ENCODE data around the gene WDR27.
"Not testable (repeated sequence)": the region's sequence is repeated elsewhere in the genome, so short reads cannot be mapped to it uniquely, and the experiment has no call there.

WDR27 gene

DNA sequence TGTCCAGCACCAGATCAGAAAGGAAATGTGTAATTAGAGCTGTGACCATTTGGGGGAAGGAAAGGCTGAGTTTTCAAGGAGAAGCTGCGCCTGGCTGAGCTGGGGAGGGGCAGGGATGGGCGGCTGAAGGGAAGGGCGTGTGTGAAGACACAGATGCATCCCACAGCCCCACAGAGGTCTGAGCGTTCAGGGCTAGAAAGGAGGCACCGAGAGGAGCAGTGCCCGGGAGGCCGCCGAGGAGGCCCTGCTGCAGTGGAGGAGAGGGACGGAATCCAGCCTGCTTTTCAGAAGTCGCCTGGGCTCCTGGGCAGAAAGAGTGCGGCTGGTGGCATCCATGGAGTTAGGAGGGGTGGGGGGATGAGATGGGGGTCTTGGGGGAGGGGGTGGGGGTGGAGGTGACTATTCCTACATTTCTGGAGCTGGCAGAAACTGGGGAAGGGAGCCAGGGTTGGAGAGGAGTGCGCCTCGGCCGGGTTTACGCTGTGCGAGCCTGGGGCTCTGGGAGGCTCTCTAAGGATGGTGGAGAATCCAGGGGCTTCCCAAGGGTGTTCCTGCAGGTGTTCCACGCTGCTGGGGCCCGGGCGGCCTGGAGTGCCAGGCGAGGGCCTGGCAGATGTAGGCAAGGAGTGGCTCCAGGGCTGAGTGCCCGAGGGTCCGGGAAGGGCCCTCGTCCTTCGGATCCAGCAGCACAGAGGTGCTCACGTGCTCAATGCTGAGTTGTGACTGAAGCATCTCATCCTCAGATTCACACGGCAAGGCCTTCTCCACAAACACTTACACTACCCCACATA, 41.8 kb downstream of the WDR27 start:
- DNase-seq, result no peak

- DNase-seq, result no peak
Measured at GRCh38 chr6:169657284-169657610, 44.6 kb downstream of the WDR27 start.

DNA sequence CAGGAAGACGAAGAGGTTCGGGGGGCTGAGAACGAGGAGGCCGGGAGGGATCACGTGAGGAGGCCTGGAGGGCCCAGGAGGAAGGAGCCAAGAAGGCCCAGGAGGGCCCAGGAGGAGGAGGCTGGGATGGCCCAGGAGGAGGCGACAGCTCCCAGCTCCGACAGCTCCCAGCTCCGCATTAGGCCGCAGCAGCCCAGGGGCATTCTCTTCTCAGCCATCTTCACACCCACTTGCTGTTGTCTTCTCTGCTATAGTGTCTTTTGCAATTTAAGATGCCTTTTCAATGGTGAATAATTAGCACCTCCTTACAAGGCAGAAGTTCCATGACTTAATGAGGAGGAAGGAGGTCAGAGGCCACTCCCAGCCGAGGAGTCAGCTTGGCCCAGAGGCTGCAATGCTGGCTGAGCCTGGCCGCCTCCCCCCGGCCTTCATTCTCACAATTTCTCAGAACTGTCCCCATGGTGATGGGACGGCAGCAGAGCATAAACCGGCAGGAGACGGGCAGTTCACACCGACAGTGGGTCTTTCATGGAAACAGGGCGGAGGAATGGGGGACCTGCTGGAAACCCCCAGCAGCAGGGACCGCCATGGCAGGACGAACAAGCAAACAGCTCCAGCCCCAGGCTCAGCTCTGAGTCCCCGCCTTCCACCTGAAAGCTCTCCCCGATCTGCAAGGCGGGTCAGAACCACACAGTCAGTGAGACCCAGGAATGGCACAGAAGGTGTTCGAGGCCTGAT, 45.1 kb downstream of the WDR27 start:
- DNase-seq, result no peak

DNA sequence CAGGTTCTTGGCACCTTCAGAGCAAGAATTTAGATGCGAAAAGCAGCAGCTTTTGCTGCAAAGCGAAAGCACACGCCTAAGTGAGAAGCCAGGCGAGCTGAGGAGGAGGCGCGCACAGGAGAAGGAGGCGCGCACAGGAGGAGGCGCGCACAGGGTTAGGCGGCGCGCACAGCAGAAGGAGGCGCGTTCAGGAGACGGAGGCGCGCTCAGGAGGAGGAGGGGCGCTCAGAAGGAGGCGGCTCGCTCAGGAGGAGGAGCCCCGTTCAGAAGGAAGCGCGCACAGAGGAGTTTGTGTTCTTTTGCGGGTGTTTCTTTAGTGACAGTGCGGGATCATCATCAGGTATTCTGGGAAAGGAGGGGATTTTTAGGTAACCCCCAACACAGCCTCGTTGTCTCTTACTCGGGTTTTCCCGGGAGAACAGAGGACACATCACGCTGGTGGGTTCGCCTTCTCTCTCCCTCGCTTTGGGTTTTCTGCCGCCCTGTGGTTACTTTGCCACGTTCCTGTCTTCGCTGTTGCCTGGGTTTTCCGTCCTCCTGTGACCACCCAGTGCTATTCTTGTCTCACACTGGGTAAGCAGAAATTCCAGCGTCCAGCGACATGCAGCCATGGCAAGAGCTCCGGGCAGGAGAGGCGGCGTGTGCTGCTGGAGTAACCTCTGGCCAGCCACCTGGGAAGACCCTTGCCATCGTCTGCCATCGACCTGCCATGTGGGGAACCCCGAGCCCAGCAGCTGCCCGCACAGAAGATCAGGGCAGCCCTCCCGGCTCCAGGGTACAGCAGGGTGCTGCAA, 47.0 kb downstream of the WDR27 start:
- peak; percentile 72 for DNase-seq

- DNase-seq, result no peak
Measured at GRCh38 chr6:169653691-169654090, 48.1 kb downstream of the WDR27 start.

- no peak for DNase-seq
Measured at GRCh38 chr6:169652896-169653295, 48.9 kb downstream of the WDR27 start.

DNA sequence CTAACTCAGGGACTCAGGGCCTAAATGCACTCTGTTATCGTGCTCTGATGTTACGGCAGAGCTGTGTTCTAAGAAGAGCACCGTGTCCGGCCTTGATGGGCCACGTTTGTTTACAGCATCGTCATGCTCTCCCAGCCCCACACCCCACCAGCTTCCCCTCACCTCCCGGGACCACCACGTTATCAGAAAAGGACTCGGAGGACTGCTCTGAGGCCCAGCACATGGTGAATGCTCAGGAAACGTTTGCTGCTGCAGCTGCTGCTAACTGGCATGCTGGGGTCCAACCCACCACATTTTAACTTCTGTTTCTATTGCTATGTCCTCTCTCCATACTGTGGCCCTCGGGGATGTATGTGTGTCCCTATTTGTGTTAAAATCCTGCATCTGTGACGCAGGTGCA, 50.3 kb downstream of the WDR27 start:
- DNase-seq, result no peak

- DNase-seq, result no peak
Measured at GRCh38 chr6:169650959-169651292, 50.9 kb downstream of the WDR27 start.

- no peak for DNase-seq
Measured at GRCh38 chr6:169650241-169650958, 51.4 kb downstream of the WDR27 start.

DNA sequence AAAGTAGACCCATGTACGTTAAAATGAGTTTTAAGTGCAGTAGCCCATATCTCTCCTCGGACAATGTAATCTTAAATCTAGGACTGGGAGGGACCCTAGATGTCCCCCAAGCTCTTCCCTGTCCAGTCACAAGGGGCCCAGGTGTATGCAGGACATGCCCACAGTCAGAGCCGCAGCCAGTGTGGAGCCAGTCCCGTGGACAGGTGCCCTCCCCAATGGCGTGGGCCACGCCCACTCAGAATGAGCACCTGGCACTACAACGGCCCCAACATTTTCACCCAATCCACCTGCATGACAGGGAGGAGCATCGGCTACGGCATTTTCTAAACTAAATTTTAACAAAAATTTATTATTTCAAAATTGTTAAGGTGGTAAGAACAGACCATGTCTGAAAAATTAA, 53.2 kb downstream of the WDR27 start:
- DNase-seq, result peak; percentile 15

DNA sequence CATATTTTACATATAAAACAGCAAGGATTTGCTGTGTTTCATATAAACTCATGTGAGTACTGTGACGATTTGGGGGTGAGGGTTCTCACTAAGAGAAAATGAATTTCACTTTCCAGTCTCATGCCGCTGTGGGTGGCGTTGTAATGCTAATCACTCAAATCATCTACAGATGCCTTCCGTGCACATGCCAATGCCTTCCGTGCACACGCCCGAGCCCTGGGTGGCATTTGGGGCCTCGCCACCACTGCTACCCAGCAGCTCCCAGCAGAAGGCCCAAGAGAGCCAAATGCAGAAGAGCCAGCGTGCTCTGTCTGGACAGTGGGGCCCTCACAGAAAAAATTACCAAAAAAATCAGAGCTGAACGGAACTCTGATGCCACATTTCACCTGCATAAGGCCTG, 53.7 kb downstream of the WDR27 start:
- DNase-seq, result no peak

- DNase-seq, result no peak
Measured at GRCh38 chr6:169647637-169648036, 54.2 kb downstream of the WDR27 start.

- no peak for DNase-seq
Measured at GRCh38 chr6:169646906-169647567, 54.8 kb downstream of the WDR27 start.

DNA sequence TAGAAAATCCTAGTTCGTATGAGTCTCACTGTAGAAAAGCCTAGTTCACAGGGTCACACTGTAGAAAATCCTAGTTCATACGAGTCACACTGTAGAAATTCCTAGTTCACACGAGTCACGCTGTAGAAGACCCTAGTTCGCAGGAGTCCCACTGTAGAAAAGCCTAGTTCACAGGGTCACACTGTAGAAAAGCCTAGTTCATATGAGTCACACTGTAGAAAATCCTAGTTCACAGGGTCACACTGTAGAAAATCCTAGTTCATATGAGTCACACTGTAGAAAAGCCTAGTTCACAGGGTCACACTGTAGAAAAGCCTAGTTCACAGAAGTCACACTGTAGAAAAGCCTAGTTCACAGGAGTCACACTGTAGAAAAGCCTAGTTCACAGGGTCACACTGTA, 56.4 kb downstream of the WDR27 start:
- DNase-seq, result not testable (repeated sequence)

DNA sequence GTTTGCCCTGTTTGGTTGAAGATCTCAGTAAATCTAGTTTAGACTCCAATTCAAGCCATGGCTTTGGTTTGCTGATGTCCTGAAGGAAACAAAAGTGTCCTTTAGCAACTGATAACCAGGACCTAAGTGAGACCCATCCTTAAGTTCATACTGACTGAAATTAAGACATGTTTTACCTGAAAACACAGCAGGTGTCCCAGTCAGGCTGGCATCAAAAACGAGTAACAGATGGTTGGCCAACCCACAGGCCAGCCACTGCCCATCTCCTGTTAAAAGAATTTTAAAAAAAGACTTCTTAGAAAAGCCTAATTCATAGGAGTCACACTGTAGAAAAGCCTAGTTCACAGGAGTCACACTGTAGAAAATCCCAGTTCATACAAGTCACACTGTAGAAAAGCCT, 58.3 kb downstream of the WDR27 start:
- no peak for DNase-seq

GRCh38 chr6:169642455-169642854, 59.4 kb downstream of the WDR27 start:
- no peak for DNase-seq

DNA sequence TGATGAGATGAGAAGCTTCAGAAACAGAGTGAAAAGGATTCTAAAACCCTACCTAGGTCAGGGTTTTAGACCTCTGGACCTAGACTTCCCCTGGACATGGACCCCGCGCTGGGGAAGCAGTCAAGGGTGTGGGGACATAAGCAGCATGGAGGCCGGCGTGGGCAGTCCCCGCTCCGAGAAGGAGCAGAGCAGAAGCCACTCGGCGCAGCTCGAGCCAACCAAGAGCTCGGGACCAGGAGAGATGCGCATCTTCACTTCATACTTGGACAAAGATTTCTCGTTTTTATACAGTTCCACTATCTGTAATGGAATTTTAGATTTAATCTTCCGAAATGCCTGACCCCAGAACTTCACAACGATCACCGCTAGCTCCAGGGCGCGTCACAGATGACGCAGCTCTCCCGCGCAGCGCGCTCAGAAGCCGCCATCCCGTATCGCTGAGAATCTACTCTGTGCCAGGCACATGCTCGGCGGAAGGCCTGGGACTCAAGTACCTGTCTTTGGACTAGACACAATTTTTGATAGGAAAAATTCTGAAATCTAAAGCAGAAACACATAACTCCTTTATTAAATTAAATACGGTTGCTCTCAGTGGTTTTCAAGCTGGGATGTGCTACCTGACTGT, 60.3 kb downstream of the WDR27 start:
- no peak for DNase-seq

DNA sequence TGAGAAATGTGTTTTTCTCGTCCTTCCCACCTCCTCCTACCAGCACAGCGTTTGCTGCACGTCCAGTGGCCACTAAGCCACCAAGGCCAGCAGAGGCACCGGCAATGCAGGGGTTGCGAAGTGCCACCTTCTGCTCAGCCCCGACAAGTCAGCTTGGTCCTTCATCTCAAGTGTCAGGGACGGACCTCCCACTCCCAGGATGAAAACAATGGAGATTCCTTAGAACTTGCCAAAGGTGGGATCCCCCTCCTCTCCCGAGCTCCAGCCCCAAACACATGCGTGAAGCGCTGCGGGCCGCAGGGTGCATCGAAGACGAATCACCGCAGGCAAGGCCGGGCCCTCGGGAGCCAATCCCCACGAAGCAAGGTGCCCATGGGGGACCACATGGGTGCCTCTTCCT, 60.8 kb downstream of the WDR27 start:
- DNase-seq, result no peak

DNA sequence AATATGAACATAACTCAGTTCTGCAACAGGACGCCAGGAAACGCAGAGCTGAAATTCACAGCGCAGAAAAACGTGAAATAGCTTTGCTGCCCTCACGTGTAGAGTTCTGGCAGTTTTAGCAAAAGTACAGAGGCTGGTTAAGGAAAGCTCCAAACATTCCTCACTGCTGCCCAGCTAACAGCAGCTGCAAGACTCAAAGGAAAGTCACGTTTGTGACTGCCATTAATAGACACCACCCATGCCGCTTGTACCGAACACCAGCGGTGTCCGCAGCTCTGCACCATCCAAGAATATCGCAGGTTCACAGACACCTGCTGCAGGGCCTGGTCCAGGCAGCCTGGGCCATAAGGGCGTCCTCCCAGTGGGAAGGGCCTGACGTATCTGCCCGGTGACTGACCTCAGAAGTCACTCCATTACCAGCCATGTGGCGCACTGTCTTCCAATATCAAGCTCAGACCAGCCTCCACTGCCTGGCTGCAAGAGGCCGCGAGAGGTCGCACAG, 61.4 kb downstream of the WDR27 start:
- DNase-seq, result peak; percentile 11

DNA sequence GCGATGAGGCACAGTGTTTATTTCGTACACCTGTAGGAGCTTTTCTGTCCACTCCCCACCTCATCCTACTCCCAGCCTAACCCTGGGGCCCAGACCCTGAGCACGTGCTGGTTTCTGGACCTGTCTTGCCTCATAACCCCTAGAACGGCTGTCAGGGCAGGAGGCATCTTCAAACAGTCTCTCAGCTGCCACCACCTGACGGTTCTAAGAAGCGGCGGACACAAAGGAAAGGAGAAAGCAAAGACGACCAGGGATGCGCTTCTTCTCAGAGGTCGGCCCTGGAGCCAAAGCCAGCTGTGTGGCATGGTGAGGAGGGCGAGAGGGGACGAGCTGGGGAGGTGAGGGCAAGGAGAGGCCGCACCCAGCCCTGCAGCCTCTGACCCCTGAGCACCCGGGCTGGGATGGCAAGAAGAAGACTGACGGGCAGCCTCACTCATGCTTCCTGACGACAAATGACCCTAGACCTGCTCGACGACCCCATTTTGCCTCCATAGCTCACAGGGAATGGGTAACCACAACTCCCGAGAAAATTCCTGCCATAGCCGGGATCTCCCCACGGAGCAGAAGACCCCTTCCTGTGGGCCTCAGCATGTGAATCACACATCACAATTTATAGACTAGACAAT, 62.1 kb downstream of the WDR27 start:
- peak; percentile 33 for DNase-seq

GRCh38 chr6:169638915-169639314, 62.9 kb downstream of the WDR27 start:
- peak; percentile 30 for DNase-seq

GRCh38 chr6:169638388-169638787, 63.4 kb downstream of the WDR27 start:
- DNase-seq, result peak; percentile 21

Measured in activated CD8-positive, alpha-beta memory T cell treated with anti-CD3 and anti-CD28 coated beads for 24 hours (primary cell).